ENCODE measurements around the gene GALK2.

DNA sequence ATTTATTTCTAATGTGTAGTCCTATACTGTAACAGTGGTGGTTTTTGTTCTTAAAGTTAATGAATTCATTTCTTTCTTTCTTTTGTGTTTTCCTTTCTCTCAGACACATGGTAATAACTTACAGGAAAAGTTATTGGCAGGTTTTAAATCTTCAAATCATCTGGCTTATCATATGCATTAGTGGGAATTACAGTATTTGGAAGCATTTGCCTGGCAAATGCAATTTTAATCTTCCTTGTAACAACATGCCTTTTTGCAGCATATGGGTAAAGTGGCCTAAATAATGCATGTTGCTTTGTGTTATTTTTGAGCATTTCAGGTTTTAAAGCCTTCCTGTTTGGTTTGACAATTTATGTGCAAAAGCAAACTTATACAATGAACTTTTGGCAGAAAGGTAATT is 66.8 kb downstream of the GALK2 start:
- TF ChIP-seq, protein P1, sequence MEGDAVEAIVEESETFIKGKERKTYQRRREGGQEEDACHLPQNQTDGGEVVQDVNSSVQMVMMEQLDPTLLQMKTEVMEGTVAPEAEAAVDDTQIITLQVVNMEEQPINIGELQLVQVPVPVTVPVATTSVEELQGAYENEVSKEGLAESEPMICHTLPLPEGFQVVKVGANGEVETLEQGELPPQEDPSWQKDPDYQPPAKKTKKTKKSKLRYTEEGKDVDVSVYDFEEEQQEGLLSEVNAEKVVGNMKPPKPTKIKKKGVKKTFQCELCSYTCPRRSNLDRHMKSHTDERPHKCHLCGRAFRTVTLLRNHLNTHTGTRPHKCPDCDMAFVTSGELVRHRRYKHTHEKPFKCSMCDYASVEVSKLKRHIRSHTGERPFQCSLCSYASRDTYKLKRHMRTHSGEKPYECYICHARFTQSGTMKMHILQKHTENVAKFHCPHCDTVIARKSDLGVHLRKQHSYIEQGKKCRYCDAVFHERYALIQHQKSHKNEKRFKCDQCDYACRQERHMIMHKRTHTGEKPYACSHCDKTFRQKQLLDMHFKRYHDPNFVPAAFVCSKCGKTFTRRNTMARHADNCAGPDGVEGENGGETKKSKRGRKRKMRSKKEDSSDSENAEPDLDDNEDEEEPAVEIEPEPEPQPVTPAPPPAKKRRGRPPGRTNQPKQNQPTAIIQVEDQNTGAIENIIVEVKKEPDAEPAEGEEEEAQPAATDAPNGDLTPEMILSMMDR (optimal IDR thresholded peaks at IDR 0.05 in 1 of 3, IDR thresholded peaks at IDR 0.05 in 1 of 3, conservative IDR thresholded peaks at IDR 0.05 in 1 of 3; ENCODE audit: extremely low read depth in 1 of 3, insufficient read depth in 2 of 3, low read length in 3 of 3), result no peak
- no peak for TF ChIP-seq EZH2 (IDR thresholded peaks at IDR 0.05; ENCODE audit: low read length)

Data from keratinocyte (primary cell).